ENCODE measurements around the gene BRF1. TPM values are rescaled to one million over a fixed set of nuclear protein-coding genes. Genes with fewer than 3 reads are reported as not detected.

BRF1 gene
- total RNA-seq, 1 experiment from 2014 or later, result 25.0 TPM

- H3K36me3 ChIP-seq, result no peaks in the 10 kb centered on the region
- no peak for DNase-seq
- H3K9me3 ChIP-seq, result no peaks in the 10 kb centered on the region
- H3K27me3 ChIP-seq, result no peaks in the 10 kb centered on the region
- H3K4me3 ChIP-seq, result no peak overlapping the region
Measured at GRCh38 chr14:105260959-105261358, 39.8 kb downstream of the BRF1 start.

- no peaks in the 10 kb centered on the region for H3K9me3 ChIP-seq
- no peak overlapping the region for H3K4me3 ChIP-seq
- H3K36me3 ChIP-seq, result no peaks in the 10 kb centered on the region
- DNase-seq, result no peak
- H3K27me3 ChIP-seq, result no peaks in the 10 kb centered on the region
Measured at GRCh38 chr14:105258846-105259245, 42.0 kb downstream of the BRF1 start.

- no peaks in the 10 kb centered on the region for H3K36me3 ChIP-seq
- DNase-seq, result no peak
- no peak overlapping the region for H3K4me3 ChIP-seq
- H3K9me3 ChIP-seq, result no peaks in the 10 kb centered on the region
- no peaks in the 10 kb centered on the region for H3K27me3 ChIP-seq
Measured at GRCh38 chr14:105257464-105257863, 43.3 kb downstream of the BRF1 start.

- no peaks in the 10 kb centered on the region for H3K9me3 ChIP-seq
- DNase-seq, result no peak
- H3K27me3 ChIP-seq, result no peaks in the 10 kb centered on the region
- no peaks in the 10 kb centered on the region; the same call in 1 of the 2 replicates for H3K36me3 ChIP-seq
- H3K4me3 ChIP-seq, result no peak overlapping the region
Measured at GRCh38 chr14:105256292-105256960, 44.4 kb downstream of the BRF1 start.

GRCh38 chr14:105255021-105255507 lies 45.7 kb downstream of the BRF1 start:
- no peak for DNase-seq
- no peaks in the 10 kb centered on the region; the same call in 1 of the 2 replicates for H3K36me3 ChIP-seq
- H3K9me3 ChIP-seq, result no peaks in the 10 kb centered on the region
- H3K27me3 ChIP-seq, result no peaks in the 10 kb centered on the region
- no peak overlapping the region for H3K4me3 ChIP-seq

GRCh38 chr14:105253329-105253682 lies 47.5 kb downstream of the BRF1 start:
- H3K27me3 ChIP-seq, result no peaks in the 10 kb centered on the region
- H3K4me3 ChIP-seq, result no peak overlapping the region
- H3K36me3 ChIP-seq, result peaks cover 2% of the 10 kb centered on the region; the same call in 1 of the 2 replicates
- no peak for DNase-seq
- no peaks in the 10 kb centered on the region for H3K9me3 ChIP-seq

GRCh38 chr14:105252552-105253328 lies 48.1 kb downstream of the BRF1 start:
- H3K27me3 ChIP-seq, result no peaks in the 10 kb centered on the region
- H3K36me3 ChIP-seq, result peaks cover 2% of the 10 kb centered on the region; the same call in 1 of the 2 replicates
- H3K9me3 ChIP-seq, result no peaks in the 10 kb centered on the region
- DNase-seq, result no peak
- no peak overlapping the region for H3K4me3 ChIP-seq

- DNase-seq, result no peak
- Histone ChIP-seq H3K27me3 (no peaks in the 10 kb centered on the region), H3K9me3 (no peaks in the 10 kb centered on the region), H3K4me3 (no peak overlapping the region), H3K36me3 (peaks cover 2% of the 10 kb centered on the region; the same call in 1 of the 2 replicates)
Measured at GRCh38 chr14:105251920-105252319, 48.9 kb downstream of the BRF1 start.

GRCh38 chr14:105250986-105251385 lies 49.8 kb downstream of the BRF1 start:
- no peaks in the 10 kb centered on the region for H3K9me3 ChIP-seq
- no peak overlapping the region for H3K4me3 ChIP-seq
- H3K27me3 ChIP-seq, result no peaks in the 10 kb centered on the region
- peaks cover 2% of the 10 kb centered on the region; the same call in 1 of the 2 replicates for H3K36me3 ChIP-seq
- DNase-seq, result no peak

GRCh38 chr14:105250008-105250366 lies 50.8 kb downstream of the BRF1 start:
- DNase-seq, result no peak
- no peaks in the 10 kb centered on the region for H3K27me3 ChIP-seq
- H3K36me3 ChIP-seq, result peaks cover 2% of the 10 kb centered on the region; the same call in 1 of the 2 replicates
- no peaks in the 10 kb centered on the region for H3K9me3 ChIP-seq
- H3K4me3 ChIP-seq, result no peak overlapping the region

GRCh38 chr14:105249182-105250007 lies 51.4 kb downstream of the BRF1 start:
- H3K36me3 ChIP-seq, result peaks cover 2% of the 10 kb centered on the region; the same call in 1 of the 2 replicates
- no peaks in the 10 kb centered on the region for H3K9me3 ChIP-seq
- H3K4me3 ChIP-seq, result peak overlapping the region; percentile 33
- no peaks in the 10 kb centered on the region for H3K27me3 ChIP-seq
- no peak for DNase-seq

- Histone ChIP-seq H3K36me3 (peaks cover 2% of the 10 kb centered on the region; the same call in 1 of the 2 replicates), H3K27me3 (no peaks in the 10 kb centered on the region), H3K9me3 (no peaks in the 10 kb centered on the region), H3K4me3 (peak within 1 kb of the TSS; percentile 42)
- DNase-seq, result peak; percentile 79
Measured at GRCh38 chr14:105248368-105249181, 52.2 kb downstream of the BRF1 start, which contains the start of gene BTBD6. BTBD6 (plus strand) TSS chr14:105248533; CDS start chr14:105248712, 179 bp downstream.

GRCh38 chr14:105247715-105248367 lies 53.0 kb downstream of the BRF1 start:
- no peak for DNase-seq
- H3K4me3 ChIP-seq, result peak overlapping the region; percentile 42
- no peaks in the 10 kb centered on the region for H3K9me3 ChIP-seq
- peaks cover 2% of the 10 kb centered on the region; the same call in 1 of the 2 replicates for H3K36me3 ChIP-seq
- no peaks in the 10 kb centered on the region for H3K27me3 ChIP-seq

GRCh38 chr14:105247026-105247425 lies 53.8 kb downstream of the BRF1 start:
- Histone ChIP-seq H3K9me3 (no peaks in the 10 kb centered on the region), H3K4me3 (no peak overlapping the region), H3K36me3 (peaks cover 2% of the 10 kb centered on the region; the same call in 1 of the 2 replicates), H3K27me3 (no peaks in the 10 kb centered on the region)
- no peak for DNase-seq

- H3K9me3 ChIP-seq, result no peaks in the 10 kb centered on the region
- no peak for DNase-seq
- no peaks in the 10 kb centered on the region; the same call in 1 of the 2 replicates for H3K36me3 ChIP-seq
- no peak overlapping the region for H3K4me3 ChIP-seq
- H3K27me3 ChIP-seq, result no peaks in the 10 kb centered on the region
Measured at GRCh38 chr14:105244334-105244733, 56.5 kb downstream of the BRF1 start.
